Endodermal cell (in vitro differentiated cells): ENCODE measurements around the gene PTGES. TPM values are rescaled to one million over a fixed set of nuclear protein-coding genes. Genes with fewer than 3 reads are reported as not detected.
"Not testable (repeated sequence)": the region's sequence is repeated elsewhere in the genome, so short reads cannot be mapped to it uniquely, and the experiment has no call there.

ENCODE experiments used
- DNase-seq: peaks from one replicate; pipeline ENCODE4 v3.0.0-alpha.2; 2017
- H3K27ac ChIP-seq: 2 replicates; pipeline ENCODE4 v1.5.1; 2013; ENCODE audit warnings: mild to moderate bottlenecking, low read depth, low read length, moderate library complexity
- H3K27me3 ChIP-seq: 2 replicates; pipeline ENCODE4 v1.6.1; 2013; ENCODE audit warnings: mild to moderate bottlenecking, low read length, moderate library complexity; ENCODE audit not compliant: insufficient read depth, control insufficient read depth, poor library complexity, severe bottlenecking
- H3K36me3 ChIP-seq: 2 replicates; pipeline ENCODE4 v1.7.0; 2013; ENCODE audit warnings: mild to moderate bottlenecking, low read length, moderate library complexity; ENCODE audit not compliant: control insufficient read depth, insufficient read depth
- H3K4me1 ChIP-seq: one replicate; pipeline ENCODE4 v1.7.0; 2013; ENCODE audit warnings: low read length; ENCODE audit not compliant: control insufficient read depth, insufficient read depth
- H3K4me3 ChIP-seq: 2 replicates; pipeline ENCODE4 v1.5.1; 2013; ENCODE audit warnings: mild to moderate bottlenecking, low read length, moderate library complexity
- H3K9ac ChIP-seq: 2 replicates; pipeline ENCODE4 v1.6.1; 2013; ENCODE audit warnings: mild to moderate bottlenecking, low read length, moderate library complexity; ENCODE audit not compliant: poor library complexity, severe bottlenecking; ENCODE audit errors: extremely low read depth
- H3K9me3 ChIP-seq: 2 replicates; pipeline ENCODE4 v1.6.1; 2013; ENCODE audit warnings: mild to moderate bottlenecking, low read length, moderate library complexity; ENCODE audit not compliant: control insufficient read depth
- H3K27ac Mint-ChIP-seq: 2 replicates; pipeline ENCODE4 v1.8.0; 2020; ENCODE audit warnings: mixed read lengths
- H3K27me3 Mint-ChIP-seq: 2 replicates; pipeline ENCODE4 v1.8.0; 2021; ENCODE audit warnings: mild to moderate bottlenecking, mixed read lengths; ENCODE audit not compliant: insufficient read depth
- H3K36me3 Mint-ChIP-seq: 2 replicates; pipeline ENCODE4 v1.8.0; 2020; ENCODE audit warnings: low read depth, mixed read lengths
- H3K4me1 Mint-ChIP-seq: 2 replicates; pipeline ENCODE4 v1.8.0; 2020; ENCODE audit warnings: mixed read lengths
- H3K4me3 Mint-ChIP-seq: 2 replicates; pipeline ENCODE4 v1.8.0; 2020; ENCODE audit warnings: mild to moderate bottlenecking, moderate library complexity, mixed read lengths
- H3K9me3 Mint-ChIP-seq: 2 replicates; pipeline ENCODE4 v1.8.0; 2020; ENCODE audit warnings: mild to moderate bottlenecking, mixed read lengths
- WGBS, 2 experiments: methylation state at CpG; one replicate each; pipeline versions ENCODE4 v1.1.5 to v1.1.7; 2013; ENCODE audit warnings: missing lambda C conversion rate in 2 of 2, mixed read lengths in 1 of 2; ENCODE audit not compliant: insufficient coverage in 1 of 2, insufficient read length in 1 of 2; 5-methylcytosine and 5-hydroxymethylcytosine counted together
- total RNA-seq, 2 donors: library from RNA; stranded (reverse); fragmentation: NEBNext Ultra II Directional in 1 of 2; extraction: Animal tissue kit (Norgen Biotek cat#: 25700) in 1 of 2; gene quantifications; 2 replicates in 1 of 2; 3 replicates in 1 of 2; pipeline ENCODE4 v1.2.1, GENCODE V29; 2021
- TF ChIP-seq, protein P1 (sequence below): fragments of 200-600 bp; sonication (generic); conservative IDR thresholded peaks from 2 replicates; pipeline ENCODE4 v1.5.0; 2021; ENCODE audit warnings: antibody characterized with exemption, mild to moderate bottlenecking

The PTGES gene
- total RNA-seq, 2 donors from 2014 or later, result 0.29 to 0.62 TPM

DNA sequence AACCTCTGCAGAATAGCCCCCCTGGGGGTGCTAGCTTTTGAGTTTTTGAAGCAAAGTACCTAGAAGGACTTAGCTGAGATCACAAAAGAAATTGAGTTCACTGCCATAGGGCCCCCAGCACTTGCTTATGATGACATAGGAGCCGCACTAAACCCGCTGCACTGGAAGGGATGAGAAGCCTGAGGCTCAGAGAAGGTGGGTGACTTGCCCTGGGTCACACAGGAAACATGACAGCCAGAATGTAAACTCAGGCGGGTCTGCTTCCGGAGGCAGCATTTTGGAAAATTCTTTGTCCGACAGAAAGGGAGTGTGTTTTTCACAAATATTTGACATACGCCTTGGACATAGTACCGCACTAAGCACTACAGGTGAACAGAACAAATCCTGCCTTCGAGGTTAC lies 41.7 kb upstream of the PTGES start:
- no peak for DNase-seq
- TF ChIP-seq, protein P1, sequence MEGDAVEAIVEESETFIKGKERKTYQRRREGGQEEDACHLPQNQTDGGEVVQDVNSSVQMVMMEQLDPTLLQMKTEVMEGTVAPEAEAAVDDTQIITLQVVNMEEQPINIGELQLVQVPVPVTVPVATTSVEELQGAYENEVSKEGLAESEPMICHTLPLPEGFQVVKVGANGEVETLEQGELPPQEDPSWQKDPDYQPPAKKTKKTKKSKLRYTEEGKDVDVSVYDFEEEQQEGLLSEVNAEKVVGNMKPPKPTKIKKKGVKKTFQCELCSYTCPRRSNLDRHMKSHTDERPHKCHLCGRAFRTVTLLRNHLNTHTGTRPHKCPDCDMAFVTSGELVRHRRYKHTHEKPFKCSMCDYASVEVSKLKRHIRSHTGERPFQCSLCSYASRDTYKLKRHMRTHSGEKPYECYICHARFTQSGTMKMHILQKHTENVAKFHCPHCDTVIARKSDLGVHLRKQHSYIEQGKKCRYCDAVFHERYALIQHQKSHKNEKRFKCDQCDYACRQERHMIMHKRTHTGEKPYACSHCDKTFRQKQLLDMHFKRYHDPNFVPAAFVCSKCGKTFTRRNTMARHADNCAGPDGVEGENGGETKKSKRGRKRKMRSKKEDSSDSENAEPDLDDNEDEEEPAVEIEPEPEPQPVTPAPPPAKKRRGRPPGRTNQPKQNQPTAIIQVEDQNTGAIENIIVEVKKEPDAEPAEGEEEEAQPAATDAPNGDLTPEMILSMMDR, result no peak
- Mint-ChIP-seq H3K4me3 (no peak overlapping the region), H3K4me1 (peaks cover 7% of the 10 kb centered on the region), H3K36me3 (no peaks in the 10 kb centered on the region), H3K27me3 (peaks cover 71% of the 10 kb centered on the region), H3K27ac (no peak overlapping the region), H3K9me3 (no peaks in the 10 kb centered on the region)
- no peak overlapping the region for H3K27ac ChIP-seq
- 93% methylated on average over 6 to 8 of the region's 8 CpGs for whole genome bisulfite sequencing, 2 experiments
- H3K9ac ChIP-seq, result no peak overlapping the region
- H3K4me3 ChIP-seq, result no peak overlapping the region
- H3K27me3 ChIP-seq, result peaks cover 36% of the 10 kb centered on the region
- H3K36me3 ChIP-seq, result no peaks in the 10 kb centered on the region
- H3K9me3 ChIP-seq, result no peaks in the 10 kb centered on the region
- peaks cover 5% of the 10 kb centered on the region for H3K4me1 ChIP-seq

- TF ChIP-seq, protein P1, result no peak
- DNase-seq, result no peak
- H3K27me3 Mint-ChIP-seq, result peaks cover 24% of the 10 kb centered on the region
- Histone ChIP-seq H3K9ac (no peak overlapping the region), H3K4me3 (no peak overlapping the region), H3K27me3 (peaks cover 20% of the 10 kb centered on the region), H3K27ac (no peak overlapping the region), H3K9me3 (no peaks in the 10 kb centered on the region), H3K4me1 (no peaks in the 10 kb centered on the region), H3K36me3 (no peaks in the 10 kb centered on the region)
- no peaks in the 10 kb centered on the region for H3K4me1 Mint-ChIP-seq
- WGBS, 2 experiments, result 89 to 93% methylated on average over 9 to 10 of the region's 10 CpGs
- H3K36me3 Mint-ChIP-seq, result no peaks in the 10 kb centered on the region
- H3K9me3 Mint-ChIP-seq, result no peaks in the 10 kb centered on the region
- no peak overlapping the region for H3K4me3 Mint-ChIP-seq
- H3K27ac Mint-ChIP-seq, result no peak overlapping the region
These were observed 33.6 kb upstream of the PTGES start for GRCh38 chr9:129786481-129786880.

DNA sequence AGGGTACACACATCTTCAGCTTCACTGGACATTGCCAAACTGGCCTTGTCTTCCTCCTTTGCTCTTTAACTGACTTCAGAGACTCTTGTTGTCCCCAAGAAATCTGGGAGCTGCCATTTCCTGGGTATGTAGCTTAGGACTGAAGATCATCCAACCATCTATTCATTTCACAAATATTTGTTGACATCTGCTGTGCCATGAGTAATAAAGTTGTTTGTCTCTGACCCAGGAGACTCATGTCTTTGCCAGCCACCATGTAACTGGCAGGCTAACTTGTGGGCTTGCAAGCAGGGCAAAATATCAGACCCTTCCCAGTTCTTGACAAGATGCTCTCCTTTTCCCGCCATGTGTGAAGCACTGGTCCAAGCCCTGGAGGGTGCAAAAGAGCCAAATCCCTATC lies 33.0 kb upstream of the PTGES start:
- no peaks in the 10 kb centered on the region for H3K36me3 Mint-ChIP-seq
- peaks cover 20% of the 10 kb centered on the region for H3K27me3 ChIP-seq
- H3K9ac ChIP-seq, result no peak overlapping the region
- H3K27ac Mint-ChIP-seq, result no peak overlapping the region
- H3K36me3 ChIP-seq, result no peaks in the 10 kb centered on the region
- 88% methylated on average over 1 of the region's 1 CpG; no CpG with 5 or more reads in 1 of the 2 experiments for WGBS, 2 experiments
- no peaks in the 10 kb centered on the region for H3K9me3 Mint-ChIP-seq
- H3K4me3 Mint-ChIP-seq, result no peak overlapping the region
- no peaks in the 10 kb centered on the region for H3K4me1 Mint-ChIP-seq
- TF ChIP-seq, protein P1, result no peak
- H3K27ac ChIP-seq, result no peak overlapping the region
- H3K9me3 ChIP-seq, result no peaks in the 10 kb centered on the region
- peaks cover 24% of the 10 kb centered on the region for H3K27me3 Mint-ChIP-seq
- H3K4me1 ChIP-seq, result no peaks in the 10 kb centered on the region
- DNase-seq, result no peak
- no peak overlapping the region for H3K4me3 ChIP-seq

DNA sequence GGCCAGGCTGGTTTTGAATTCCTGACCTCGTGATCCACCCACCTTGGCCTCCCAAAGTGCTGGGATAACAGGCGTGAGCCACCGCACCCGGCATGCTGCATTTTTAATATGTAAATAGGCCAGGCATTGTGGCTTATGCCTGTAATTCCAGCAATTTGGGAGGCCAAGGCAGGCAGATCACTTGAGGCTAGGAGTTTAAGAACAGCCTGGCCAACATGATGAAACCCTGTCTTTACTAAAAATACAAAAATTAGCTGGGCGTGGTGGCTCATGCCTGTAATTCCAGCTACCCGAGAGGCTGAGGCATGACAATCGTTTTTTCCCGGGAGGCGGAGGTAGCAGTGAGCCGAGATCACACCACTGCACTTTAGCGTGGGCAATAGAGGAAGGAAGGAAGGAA lies 32.1 kb upstream of the PTGES start:
- not testable (repeated sequence) for H3K4me1 Mint-ChIP-seq, H3K4me3 Mint-ChIP-seq, H3K36me3 Mint-ChIP-seq, DNase-seq, H3K27ac Mint-ChIP-seq, H3K9me3 ChIP-seq, H3K27ac ChIP-seq, H3K9ac ChIP-seq, H3K4me3 ChIP-seq, H3K9me3 Mint-ChIP-seq, H3K4me1 ChIP-seq, H3K36me3 ChIP-seq
- peaks cover 22% of the 10 kb centered on the region for H3K27me3 Mint-ChIP-seq
- whole genome bisulfite sequencing, 2 experiments, result 79 to 85% methylated on average over 10 to 11 of the region's 11 CpGs
- peaks cover 20% of the 10 kb centered on the region for H3K27me3 ChIP-seq
